GM12891 (cell line): ENCODE results near the gene TMEM38B.

Experiments
- PAX5 ChIP-seq: IDR thresholded peaks from 2 replicates; pipeline ENCODE4 v1.6.1; 2011; ENCODE audit warnings: low read length, moderate library complexity, mild to moderate bottlenecking; ENCODE audit not compliant: insufficient read depth, severe bottlenecking
- POLR2A ChIP-seq: IDR thresholded peaks from 2 replicates; pipeline ENCODE4 v1.6.1; 2011; ENCODE audit warnings: low read depth, low read length, control low read depth
- POLR2AphosphoS5 ChIP-seq: IDR thresholded peaks from 2 replicates; pipeline ENCODE4 v1.6.1; 2011; ENCODE audit warnings: low read depth, low read length, control low read depth
- POU2F2 ChIP-seq: IDR thresholded peaks from 2 replicates; pipeline ENCODE4 v1.6.1; 2011; ENCODE audit warnings: low read depth, mild to moderate bottlenecking, control low read depth, low read length, moderate library complexity
- TAF1 ChIP-seq: IDR thresholded peaks from 2 replicates; pipeline ENCODE4 v1.6.1; 2011; ENCODE audit warnings: low read depth, low read length, control low read depth

DNA sequence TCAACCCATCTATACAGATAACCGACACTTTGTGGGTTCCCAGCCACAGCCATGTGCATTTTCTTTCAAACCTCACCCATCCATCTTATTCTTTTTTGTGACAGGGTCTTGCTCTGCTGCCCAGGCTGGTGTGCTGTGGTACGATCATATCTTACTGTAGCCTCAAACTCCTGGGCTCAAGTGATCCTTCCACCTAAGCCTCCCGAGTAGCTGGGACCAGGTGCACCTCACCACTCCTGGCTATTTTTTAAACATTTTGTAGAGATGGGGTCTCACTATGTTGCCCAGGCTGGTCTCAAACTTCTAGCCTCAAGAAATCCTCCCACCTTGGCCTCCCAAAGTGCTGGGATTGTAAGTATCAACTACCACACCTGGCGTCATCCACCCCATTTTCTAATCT, 7.4 kb upstream of the TMEM38B start:
- TF ChIP-seq POLR2A (no peak), TAF1 (no peak), PAX5 (no peak), POU2F2 (no peak), POLR2AphosphoS5 (no peak)
